Transverse colon (tissue), 4 donors: ENCODE data around the gene GMEB1. TPM values are rescaled to one million over a fixed set of nuclear protein-coding genes. Genes with fewer than 3 reads are reported as not detected.
"Not testable (repeated sequence)": the region's sequence is repeated elsewhere in the genome, so short reads cannot be mapped to it uniquely, and the experiment has no call there.

Experiments used
- DNase-seq: peaks from one replicate; pipeline ENCODE4 v3.0.0-alpha.2; 2019
- H3K27ac ChIP-seq, 4 donors: fragments of 200-600 bp; sonication (generic); 2 replicates each; pipeline ENCODE4 v1.5.1; 2016 to 2018; ENCODE audit warnings: inconsistent platforms in 4 of 4
- H3K27me3 ChIP-seq: fragments of 200-600 bp; sonication (generic); 2 replicates; pipeline ENCODE4 v1.5.1; 2017; ENCODE audit warnings: inconsistent platforms
- H3K36me3 ChIP-seq, 4 donors: fragments of 200-600 bp; sonication (generic); 2 replicates each; pipeline ENCODE4 v1.5.1; 2017 to 2019; ENCODE audit warnings: inconsistent platforms in 4 of 4
- H3K4me1 ChIP-seq, 4 donors: fragments of 200-600 bp; sonication (generic); 2 replicates each; pipeline ENCODE4 v1.5.1; 2017 to 2020; ENCODE audit warnings: inconsistent platforms in 4 of 4
- H3K4me3 ChIP-seq, 4 donors: fragments of 200-600 bp; sonication (generic); 1 replicate in 1 of 4; 2 replicates in 3 of 4; pipeline versions ENCODE4 v1.5.1 to v1.6.1; 2017 to 2019; ENCODE audit warnings: inconsistent platforms in 4 of 4
- H3K9me3 ChIP-seq, 2 donors: fragments of 200-600 bp; sonication (generic); 2 replicates each; pipeline ENCODE4 v1.5.1; 2017 to 2019; ENCODE audit warnings: inconsistent platforms in 2 of 2
- EP300 ChIP-seq: sonication (generic); formaldehyde crosslinking; IDR thresholded peaks from one replicate; pipeline ENCODE4 v1.6.1; 2017; ENCODE audit warnings: antibody characterized with exemption, low read depth
- POLR2A ChIP-seq: fragments of 450-650 bp; IDR thresholded peaks from one replicate; pipeline ENCODE4 v1.6.1; 2016; ENCODE audit warnings: antibody characterized with exemption, mild to moderate bottlenecking, moderate library complexity
- POLR2AphosphoS5 ChIP-seq, 3 donors: sonication (generic); formaldehyde crosslinking; IDR thresholded peaks; one replicate each; pipeline ENCODE4 v1.6.1; 2016; ENCODE audit warnings: antibody characterized with exemption in 3 of 3
- WGBS, 2 donors: methylation state at CpG; one replicate each; pipeline ENCODE4 v1.1.5; 2018; ENCODE audit warnings: low coverage in 1 of 2; 5-methylcytosine and 5-hydroxymethylcytosine counted together
- in situ Hi-C, 4 donors: fragments of 200-750 bp; cut with MboI; loops; one replicate each; pipeline versions ENCODE4 v1.15.0 to v1.15.1; 2017; ENCODE audit warnings: low sequenced_read_pairs in 3 of 4, low pct_ligation_motif_present in 1 of 4, low pct_unique_long_range_greater_than_20kb in 1 of 4
- intact Hi-C: fragments of 100-400 bp; cut with DNase I; formaldehyde crosslinking; loops from one replicate; pipeline ENCODE4 v1.15.1; 2023; ENCODE audit warnings: low total_unique reads
- total RNA-seq, 4 donors: library from RNA; depleted of rRNA; stranded (reverse); fragments of >200 nt; gene quantifications; one replicate each; pipeline ENCODE4 v1.1.0, GENCODE V29; 2016
- TF ChIP-seq, protein P1 (sequence below), 5 experiments: fragments of 200-600 bp in 3 of 5; fragments of 450-650 bp in 2 of 5; sonication (generic) in 3 of 5; IDR thresholded peaks; 1 replicate in 2 of 5; 2 replicates in 3 of 5; pipeline ENCODE4 v1.5.1; 2016 to 2017; ENCODE audit warnings: antibody characterized with exemption in 5 of 5, inconsistent platforms in 3 of 5, mild to moderate bottlenecking in 2 of 5, moderate library complexity in 1 of 5

GMEB1 gene
- total RNA-seq, 4 donors from 2014 or later: 4.4 to 10.4 (median 7.2) TPM

DNA sequence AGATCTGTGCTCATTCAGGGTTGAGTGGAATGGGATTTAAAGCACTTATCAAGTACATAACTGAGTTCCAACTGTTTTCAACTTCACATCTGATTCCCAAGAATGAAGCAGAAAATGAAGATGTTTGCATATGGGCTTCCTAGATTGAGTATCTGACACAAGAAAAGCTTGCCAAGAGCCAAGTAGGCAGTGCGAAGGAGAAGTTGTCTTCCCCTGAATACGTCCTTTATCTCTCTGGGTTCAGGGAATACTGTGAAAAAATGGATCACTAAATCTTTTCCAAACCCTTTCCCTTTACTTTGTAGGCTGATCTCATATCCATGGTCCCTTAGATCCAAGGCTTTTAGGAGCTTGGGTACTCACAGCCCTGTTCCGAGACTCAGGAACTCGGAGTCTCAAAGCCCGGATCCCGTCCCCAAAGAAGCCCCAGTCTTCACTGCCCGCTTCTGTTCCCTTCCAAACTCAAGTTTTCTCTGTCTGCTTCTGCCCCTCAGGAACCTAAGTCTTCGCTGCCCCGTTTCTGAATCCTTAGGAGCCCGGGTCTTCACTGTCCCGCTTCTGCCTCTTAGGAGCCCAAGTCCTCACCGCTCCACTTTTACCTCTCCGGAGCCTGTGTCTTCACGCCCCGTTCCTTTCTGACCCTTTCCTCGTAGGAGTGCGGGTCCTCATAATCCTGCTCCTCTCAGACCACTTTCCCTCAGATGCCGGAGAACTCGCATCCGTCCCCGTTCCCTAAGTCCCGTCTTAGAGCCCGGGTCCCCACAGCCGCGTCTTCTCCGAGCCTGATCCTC lies 26.3 kb upstream of the GMEB1 start:
- in situ Hi-C loops (no loop called here), intact Hi-C loops (no loop called here)
- Histone ChIP-seq H3K27ac (peak overlapping the region; percentile 92 to 96 (median 93)), H3K4me3 (peak overlapping the region; percentile 61 to 92 (median 78)), H3K36me3 (no peaks in the 10 kb centered on the region), H3K9me3 (no peaks in the 10 kb centered on the region), H3K27me3 (no peaks in the 10 kb centered on the region), H3K4me1 (peaks cover 14 to 37% (median 17%) of the 10 kb centered on the region in 4 donors)
- TF ChIP-seq, protein P1, sequence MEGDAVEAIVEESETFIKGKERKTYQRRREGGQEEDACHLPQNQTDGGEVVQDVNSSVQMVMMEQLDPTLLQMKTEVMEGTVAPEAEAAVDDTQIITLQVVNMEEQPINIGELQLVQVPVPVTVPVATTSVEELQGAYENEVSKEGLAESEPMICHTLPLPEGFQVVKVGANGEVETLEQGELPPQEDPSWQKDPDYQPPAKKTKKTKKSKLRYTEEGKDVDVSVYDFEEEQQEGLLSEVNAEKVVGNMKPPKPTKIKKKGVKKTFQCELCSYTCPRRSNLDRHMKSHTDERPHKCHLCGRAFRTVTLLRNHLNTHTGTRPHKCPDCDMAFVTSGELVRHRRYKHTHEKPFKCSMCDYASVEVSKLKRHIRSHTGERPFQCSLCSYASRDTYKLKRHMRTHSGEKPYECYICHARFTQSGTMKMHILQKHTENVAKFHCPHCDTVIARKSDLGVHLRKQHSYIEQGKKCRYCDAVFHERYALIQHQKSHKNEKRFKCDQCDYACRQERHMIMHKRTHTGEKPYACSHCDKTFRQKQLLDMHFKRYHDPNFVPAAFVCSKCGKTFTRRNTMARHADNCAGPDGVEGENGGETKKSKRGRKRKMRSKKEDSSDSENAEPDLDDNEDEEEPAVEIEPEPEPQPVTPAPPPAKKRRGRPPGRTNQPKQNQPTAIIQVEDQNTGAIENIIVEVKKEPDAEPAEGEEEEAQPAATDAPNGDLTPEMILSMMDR (IDR thresholded peaks at IDR 0.05): no peak
- TF ChIP-seq POLR2AphosphoS5 (IDR thresholded peaks at IDR 0.05) (no peak), EP300 (no peak), POLR2A (no peak)
- 0% methylated on average over 7 to 26 of the region's 26 CpGs for WGBS, 2 donors
- no peak for DNase-seq

DNA sequence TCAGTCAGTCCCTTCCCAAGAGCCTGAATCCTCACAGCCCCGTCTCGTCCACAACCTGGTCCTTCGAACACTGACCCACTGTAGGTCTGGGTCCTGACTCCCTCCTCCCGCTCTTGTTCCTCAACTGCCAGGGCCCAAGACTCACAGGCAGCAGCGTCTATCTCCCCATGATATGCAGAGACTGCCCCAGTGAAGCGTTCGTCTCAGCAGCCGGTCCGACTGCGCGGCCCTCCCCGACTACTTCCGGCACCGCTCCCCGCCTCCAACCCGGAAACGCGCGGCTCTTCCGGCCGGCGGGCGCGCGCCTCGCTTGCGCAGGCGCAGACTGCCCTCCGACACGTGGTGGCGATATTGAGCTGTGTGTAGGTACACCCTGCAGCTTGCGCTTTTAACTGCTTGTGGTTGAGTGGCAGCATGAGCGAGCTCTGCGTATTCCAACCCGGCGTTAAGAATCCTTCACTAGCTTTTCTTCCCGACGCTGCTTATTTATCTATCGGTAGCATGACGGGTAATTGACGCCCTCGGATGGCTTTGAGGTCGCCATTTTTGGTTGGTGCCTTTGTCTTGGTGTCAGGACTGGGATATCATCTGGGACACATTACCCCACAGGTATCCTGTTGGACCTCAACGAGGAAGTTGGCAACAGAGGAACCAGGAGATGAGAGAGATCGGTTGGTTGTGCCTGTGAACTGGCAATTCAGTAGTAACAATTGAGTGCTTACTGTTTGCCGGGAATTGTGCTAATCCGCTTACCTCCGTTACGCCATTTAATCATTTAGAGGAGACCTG lies 25.5 kb upstream of the GMEB1 start, which contains the start of gene TAF12:
TAF12 (minus strand) TSS at position 221 of the 789 bp plus-strand sequence. CDS start 20,986 bp downstream, outside the sequence.
- Histone ChIP-seq H3K27ac (peak within 1 kb of the TSS; percentile 92 to 96 (median 93)), H3K36me3 (no peaks in the 10 kb centered on the region), H3K4me1 (peaks cover 20 to 44% (median 25%) of the 10 kb centered on the region in 4 donors), H3K4me3 (peak within 1 kb of the TSS; percentile 61 to 92 (median 78)), H3K9me3 (no peaks in the 10 kb centered on the region), H3K27me3 (no peaks in the 10 kb centered on the region)
- in situ Hi-C loops (no loop called here), intact Hi-C loops (no loop called here)
- no peak for TF ChIP-seq EP300
- TF ChIP-seq POLR2AphosphoS5 (IDR thresholded peaks at IDR 0.05): peak; percentile 97 to 98 (median 98)
- TF ChIP-seq, protein P1 (IDR thresholded peaks at IDR 0.05): peak in 4 of 5 experiments; percentile 13 to 52 (median 34)
- peak; percentile 99 for TF ChIP-seq POLR2A
- WGBS, 2 donors: 0% methylated on average over 47 of the region's 49 CpGs; no CpG with 5 or more reads in 1 of the 2 donors
- peak; percentile 95 for DNase-seq

DNA sequence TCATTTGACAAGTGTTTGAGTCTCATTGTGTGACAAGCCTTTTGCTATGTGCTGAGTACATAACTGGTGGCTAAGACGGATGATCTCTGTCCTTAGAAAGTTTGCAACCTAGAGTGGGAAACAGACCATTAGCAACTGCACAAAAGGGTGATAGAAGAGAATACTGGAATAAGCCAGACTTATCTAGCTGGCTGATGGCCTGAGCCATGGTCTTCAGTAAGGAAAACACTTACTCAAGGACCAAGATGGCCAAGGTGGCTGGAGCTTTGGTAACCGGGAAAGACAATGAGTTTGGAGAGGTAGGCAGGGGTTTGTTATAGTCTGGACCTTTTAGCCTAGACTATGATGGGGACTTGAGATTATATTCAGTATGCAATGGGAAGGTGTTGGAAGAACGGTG lies 24.1 kb upstream of the GMEB1 start:
- H3K27me3 ChIP-seq: no peaks in the 10 kb centered on the region
- H3K9me3 ChIP-seq: no peaks in the 10 kb centered on the region
- peak overlapping the region; percentile 92 to 96 (median 93) for H3K27ac ChIP-seq
- H3K4me1 ChIP-seq: peaks cover 26 to 48% (median 28%) of the 10 kb centered on the region in 4 donors
- in situ Hi-C loops (no loop called here), intact Hi-C loops (no loop called here)
- WGBS, 2 donors: 67 to 93% methylated on average over 3 of the region's 3 CpGs
- DNase-seq: no peak
- no peaks in the 10 kb centered on the region for H3K36me3 ChIP-seq
- no peak for TF ChIP-seq POLR2A
- TF ChIP-seq EP300: no peak
- no peak for TF ChIP-seq POLR2AphosphoS5 (IDR thresholded peaks at IDR 0.05)
- TF ChIP-seq, protein P1 (IDR thresholded peaks at IDR 0.05): no peak
- peak overlapping the region in 1 of 4 donors; percentile 74 for H3K4me3 ChIP-seq

DNA sequence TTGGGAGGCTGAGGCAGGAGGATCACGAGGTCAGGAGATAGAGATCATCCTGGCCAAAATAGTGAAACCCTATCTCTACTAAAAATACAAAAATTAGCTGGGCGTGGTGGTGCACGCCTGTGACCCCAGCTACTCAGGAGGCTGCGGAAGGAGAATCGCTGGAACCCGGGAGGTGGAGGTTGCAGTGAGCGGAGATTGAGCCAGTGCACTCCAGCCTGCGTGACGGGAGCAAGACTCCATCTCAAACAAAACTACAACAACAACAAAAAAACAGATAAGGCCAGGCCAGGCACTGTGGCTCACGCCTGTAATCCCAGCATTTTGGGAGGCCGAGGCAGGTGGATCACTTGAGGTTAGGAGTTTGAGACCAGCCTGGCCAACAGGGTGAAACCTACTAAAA lies 23.2 kb upstream of the GMEB1 start:
- WGBS, 2 donors: 60 to 95% methylated on average over 1 to 11 of the region's 11 CpGs
- H3K27me3 ChIP-seq, DNase-seq, H3K36me3 ChIP-seq, intact Hi-C loops, in situ Hi-C loops, H3K4me3 ChIP-seq, H3K27ac ChIP-seq, H3K9me3 ChIP-seq: not testable (repeated sequence)
- H3K4me1 ChIP-seq: peaks cover 26 to 49% (median 29%) of the 10 kb centered on the region in 4 donors
